GM19455 (cell line): ENCODE results near the gene PRDM16.

ENCODE experiments used
- ATAC-seq: cut with Tn5 transposase; IDR thresholded peaks from one replicate; pipeline ENCODE4 v1.9.1; 2021; ENCODE audit not compliant: unreplicated experiment

The PRDM16 gene

DNA sequence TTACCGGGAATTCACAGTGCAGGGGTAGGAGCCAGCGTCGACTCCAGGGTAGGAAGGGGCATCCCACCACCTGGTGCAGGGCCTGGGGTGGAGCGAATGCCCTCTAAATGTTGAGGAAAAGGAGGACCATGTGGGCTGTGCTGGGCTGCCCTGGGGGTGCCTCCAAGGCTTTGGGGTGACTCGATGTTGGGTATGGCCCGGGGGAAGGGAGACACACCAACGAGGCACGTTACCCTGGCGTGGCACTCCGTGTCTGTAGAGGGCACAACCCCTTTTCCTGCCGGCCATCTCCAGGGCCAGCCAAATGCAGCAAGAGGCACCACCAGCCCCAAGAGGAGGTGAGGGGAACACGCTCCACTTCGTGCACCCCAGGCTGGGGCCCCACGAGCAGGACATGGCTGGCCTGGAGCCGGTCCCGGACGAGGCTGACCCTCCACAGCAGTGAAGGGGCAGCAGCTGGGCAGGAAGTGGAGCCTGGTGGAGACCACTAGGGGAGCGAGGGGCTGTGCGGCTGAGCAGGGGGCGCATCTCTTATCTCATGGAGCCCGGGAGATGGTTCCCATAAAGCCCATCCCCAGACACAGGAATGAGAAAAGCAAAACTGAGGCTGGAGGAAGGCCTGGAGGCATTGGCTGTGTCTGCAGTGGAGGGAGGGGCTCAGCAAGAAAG is 36.5 kb upstream of the PRDM16 start:
- no peak for ATAC-seq

DNA sequence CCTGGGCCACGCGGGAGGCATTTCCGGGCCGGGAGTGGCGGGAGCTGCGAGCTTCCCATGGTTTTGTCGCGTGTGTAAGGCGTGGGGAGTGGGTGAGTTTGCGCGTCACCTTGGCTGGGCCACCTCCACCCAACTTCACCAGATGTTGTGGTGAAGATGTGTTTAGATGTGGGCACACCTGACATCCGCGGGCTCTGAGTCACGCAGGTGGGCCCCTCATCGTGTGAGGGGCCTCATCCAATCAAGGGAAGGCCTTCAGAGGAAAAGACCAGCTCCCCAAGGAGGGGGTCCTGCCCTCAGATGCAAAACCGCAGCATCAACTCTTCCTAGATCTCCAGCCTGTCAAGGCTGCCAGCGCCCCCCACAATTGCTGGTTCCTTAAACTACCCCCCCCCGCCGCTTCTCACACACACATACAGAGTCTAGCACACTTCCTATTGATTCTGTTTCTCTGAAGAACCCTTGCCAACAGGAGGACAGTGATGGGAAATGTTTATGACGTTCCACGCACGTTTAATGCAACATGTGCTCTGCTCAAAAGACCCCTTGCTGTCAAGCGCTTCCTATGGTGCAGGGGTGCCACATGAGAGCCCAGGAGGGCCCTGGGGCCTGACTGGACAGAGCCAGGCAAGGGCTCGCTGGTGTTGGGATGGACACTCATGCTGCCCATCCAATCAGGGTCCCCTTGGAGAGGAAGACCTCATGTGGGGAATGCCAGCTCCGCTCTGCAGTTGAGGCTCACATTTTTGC is 35.8 kb upstream of the PRDM16 start:
- no peak for ATAC-seq

DNA sequence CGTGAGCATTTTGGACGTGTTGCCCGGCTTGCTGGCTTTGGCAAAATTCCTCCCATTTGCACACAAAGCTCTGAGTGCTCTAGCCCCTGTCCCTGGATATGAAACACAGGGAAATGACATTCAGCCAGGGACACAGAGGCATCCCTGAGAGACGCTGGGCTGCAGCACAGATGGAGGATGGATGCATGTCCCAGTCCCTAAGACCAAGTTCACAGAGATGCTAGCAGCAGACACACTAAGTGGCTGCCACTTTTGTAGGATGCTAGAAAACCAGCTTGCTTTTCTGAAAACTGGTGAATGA is 35.3 kb upstream of the PRDM16 start:
- no peak for ATAC-seq

DNA sequence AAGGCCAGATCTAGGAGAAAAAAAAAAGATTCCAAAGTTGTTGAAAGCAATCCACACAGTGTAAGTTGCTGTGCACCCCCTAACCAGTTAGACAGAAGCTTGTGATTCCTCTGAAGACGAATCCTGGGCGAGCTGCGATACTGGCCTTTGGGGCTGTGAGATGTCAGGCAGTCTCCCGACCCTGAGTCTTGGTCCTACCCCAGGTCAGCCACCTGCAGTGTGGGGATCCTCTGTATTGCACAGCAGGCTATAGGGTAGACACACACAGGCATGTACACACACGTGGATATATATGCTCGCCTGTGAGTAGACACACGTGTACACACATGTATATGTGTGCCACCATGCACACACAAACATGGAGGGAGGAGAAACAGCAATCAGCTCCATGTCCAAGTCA is 34.8 kb upstream of the PRDM16 start:
- ATAC-seq = no peak

DNA sequence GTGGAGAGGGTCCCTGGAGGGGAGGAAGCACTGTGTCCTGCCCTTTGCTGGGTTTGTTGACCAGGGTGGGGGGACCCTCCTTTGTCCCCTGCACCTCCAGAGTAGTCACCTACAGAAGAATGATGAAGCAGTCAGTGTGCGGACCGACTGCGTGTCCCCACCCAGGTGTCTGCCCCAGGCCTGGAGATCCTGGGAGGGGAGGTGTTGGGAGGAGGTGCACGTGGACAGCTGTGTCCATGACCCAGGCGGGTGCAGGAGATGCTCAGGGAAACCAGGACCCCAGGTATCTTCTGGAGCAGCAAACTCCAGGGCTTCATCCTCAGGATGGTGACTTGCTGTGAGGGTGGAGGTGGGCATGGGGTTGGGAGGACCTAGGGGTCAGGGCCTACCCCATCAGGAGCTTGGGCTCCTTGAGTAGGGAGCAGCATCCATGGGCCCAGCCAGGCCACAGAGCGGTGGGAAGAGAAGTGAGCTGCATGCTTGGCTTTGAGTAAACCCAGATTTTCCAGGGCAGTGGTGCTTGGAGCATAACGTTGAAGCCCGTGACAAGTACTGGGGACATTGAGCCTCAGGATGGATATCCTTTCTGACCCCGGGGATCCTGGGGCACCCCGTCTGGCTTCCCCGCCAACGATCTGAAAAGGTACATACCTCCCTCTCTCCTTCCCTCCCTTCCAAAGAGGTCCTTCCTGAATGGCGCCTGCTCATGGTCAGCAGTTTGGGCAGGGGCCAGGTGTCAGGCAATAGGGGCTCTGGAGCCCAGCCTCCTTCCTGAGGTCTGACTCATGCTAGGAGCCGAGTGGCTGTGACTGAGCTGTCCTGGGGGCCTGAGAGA is 34.1 kb upstream of the PRDM16 start:
- ATAC-seq = no peak

DNA sequence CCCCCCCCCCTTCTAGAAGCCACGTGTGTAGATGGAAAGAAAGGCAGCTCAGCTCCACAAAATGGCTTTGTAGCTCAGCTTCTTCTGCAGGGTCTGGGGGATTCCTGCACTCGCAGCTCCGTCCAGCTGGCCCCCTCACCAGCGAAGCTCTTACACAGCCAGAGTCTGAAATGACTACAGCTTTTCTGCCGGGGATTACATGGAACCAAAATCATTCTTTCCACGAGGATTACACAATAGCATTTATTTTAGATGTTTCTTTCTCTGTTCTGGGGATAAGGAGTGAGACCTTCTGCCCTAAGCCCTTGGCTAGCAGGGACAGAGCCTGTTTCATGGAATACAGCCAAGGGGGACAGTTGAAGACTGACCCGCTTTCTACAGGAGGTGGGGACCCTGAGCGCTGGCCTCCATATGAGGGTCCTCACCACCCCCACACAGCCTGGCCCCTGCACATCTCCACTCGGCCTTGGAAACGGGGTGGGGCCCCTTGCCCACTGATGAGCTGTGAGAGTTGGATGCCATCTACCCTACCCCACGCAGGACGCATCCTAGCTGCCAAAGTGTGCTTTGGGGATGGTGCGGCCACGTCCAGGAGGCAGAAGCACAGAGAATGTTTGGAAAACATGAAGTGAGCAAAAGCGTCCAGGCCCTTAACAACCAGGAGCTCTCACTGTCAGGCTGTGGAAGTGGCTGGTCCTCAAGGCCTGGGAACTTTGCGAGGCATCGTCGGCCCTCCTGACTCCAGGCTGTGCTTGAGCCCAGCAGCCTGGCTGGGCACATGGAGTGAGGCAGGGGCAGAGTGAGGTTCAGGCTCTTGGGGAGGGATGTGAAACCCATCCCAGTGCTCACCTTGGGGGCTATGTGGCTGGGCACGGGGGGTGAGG is 33.2 kb upstream of the PRDM16 start:
- no peak for ATAC-seq

DNA sequence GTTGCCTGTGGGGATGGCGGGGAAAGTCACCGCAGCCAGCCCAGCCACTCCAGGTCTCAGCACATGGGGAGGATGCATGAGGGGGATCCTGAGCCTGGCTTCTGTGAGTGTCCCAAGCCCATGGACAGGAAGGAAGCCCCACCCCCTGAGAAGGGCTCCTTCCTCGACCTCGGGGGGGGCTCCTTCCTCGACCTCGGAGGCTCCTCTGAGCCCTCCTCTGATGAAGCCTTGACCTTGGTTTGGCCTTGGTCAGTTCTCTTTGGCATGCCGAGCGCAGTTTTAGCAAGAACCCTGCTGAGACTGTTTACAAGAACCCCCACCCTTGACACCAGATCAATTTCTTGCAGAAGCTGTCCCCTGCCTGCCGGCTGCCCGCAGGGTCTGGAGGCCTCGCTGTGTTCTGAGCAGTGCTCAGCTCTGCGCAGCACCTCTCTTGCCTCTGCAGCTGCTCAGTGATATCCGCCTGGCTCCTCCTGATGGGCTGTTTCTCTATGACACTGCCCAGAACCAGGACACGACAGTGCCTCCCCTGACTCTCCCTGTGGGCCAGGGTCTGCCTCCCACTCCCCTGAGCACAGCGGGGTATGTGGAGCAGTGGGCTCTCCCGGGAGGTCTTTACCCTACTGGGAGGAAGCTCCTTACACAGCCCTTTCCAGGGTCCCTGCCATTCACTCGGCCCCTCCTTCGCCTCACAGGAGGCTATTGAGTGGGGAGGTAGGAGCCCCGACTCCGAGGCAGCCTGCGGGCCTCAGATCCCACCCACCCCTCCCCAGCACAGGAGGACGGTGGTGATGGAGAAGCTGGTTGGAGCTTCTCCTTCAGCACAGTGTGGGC is 32.3 kb upstream of the PRDM16 start:
- ATAC-seq = no peak

DNA sequence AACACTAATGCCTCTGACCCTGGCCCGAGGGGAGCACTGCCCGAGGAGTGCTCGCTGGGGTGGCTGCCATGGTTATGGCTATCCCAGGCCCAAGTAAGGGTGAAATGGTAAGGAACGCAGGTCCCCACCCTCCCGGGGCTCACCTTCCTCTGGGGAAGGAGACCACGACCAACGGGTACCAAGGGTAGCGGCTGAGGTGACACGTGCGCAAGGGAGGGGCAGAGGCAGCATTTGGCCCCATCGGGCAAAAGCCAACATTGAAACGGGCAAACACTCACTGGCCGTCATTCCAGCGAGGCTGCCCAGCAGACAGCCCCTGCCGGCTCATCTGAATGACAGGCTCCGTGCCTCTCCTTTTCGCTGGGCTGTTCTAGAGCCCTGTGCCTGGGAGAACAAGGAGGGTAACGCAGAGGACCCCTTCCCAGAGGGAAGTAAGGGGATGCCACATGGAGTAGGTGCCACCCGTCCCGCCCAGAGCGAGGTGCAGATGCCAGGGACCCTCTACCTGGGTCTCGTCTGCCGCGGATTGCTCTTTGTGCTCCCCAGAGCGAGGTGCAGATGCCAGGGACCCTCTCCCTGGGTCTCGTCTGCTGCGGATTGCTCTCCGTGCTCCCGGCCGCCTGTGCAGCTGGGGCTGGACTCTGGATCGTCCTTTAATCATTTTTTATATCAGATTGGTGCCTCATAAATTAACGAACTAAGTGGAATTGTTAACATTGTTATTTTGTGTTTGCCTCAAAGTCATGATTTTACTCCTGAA is 31.5 kb upstream of the PRDM16 start:
- ATAC-seq = no peak

DNA sequence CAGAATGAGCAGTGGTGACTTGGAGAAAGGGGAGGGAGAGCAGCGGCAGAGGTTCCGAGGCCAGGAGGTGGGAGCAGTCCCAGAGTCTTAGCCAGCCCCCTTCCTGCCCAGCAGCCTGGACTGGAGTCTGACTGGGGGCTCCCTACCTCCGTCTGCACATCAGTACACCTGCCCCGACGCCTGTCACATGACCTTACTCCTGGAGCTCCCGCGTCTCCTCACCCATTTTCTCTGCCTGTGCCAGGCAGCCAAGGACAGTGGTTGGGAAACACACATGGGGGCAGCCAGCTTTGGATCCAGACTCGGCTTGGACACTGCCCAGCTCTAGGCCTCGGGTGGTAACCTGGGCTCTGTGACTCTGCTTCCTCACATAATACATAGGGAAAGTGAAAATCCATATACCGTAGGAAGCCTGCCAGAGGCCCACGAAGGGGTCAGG is 30.9 kb upstream of the PRDM16 start:
- ATAC-seq = no peak

DNA sequence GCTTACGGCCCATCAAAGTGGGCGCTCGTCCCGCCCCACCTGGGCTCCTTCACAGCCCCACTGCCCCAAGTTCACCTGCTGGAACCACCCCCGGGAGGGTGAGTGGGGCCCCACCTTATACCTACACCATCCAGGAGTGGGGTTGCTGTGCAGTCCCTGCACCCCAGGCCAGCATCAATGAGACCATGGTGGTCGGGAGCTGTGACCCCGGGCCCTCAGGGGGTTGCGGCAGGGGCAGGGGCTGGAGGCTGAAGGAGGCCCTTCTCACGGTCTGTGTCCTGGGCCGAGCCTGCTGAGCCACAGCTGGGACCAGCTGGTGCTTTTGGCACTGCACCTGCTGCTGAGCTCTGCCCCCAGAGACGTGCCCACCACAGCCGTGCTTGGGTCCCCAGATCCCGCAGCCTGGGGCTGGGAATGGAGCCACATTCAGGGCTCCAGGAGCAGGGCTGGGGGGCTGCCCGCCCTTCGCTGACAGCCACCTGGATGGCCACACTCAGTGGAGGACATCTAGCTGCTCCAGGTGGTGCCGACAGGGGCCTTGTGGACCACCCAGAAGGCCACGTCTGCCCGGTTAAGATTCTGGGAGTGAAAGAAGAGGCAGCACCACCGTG is 30.3 kb upstream of the PRDM16 start:
- ATAC-seq = no peak

DNA sequence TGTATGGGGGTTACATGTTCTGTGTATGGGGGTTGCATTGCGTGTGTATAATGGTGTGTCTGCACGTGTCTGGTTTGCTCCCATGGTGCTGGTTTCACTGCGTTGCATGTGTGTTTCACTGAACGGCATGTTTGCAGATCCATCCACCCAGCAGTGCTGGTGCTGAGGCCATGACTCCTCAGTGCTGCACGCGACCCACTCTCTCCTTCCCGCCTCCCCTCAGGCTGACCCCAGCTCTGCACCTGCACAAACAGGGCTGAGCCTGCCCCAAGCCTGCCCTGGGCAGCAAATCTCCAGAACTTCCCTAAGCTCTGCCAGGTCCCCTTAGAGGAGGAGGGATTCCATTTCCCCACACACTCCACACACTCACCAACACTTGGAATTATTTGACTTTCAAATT is 29.0 kb upstream of the PRDM16 start:
- ATAC-seq = no peak

DNA sequence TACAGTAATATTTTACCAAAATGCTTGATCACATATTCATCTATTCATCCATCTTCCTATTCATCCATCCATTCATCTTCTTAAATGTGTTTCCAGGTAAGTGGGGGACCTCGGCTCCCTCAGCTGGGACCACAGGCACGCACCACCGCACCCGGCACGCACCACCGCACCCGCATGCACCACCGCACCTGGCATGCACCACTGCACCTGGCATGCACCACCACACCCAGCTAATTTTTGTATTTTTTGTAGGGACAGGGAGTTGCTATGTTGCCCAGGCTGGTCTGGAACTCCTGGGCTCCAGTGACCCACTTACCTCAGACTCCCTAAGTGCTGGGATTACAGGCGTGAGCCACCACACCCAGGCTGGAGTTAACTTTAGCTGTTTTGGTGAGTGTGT is 26.5 kb upstream of the PRDM16 start:
- no peak for ATAC-seq

DNA sequence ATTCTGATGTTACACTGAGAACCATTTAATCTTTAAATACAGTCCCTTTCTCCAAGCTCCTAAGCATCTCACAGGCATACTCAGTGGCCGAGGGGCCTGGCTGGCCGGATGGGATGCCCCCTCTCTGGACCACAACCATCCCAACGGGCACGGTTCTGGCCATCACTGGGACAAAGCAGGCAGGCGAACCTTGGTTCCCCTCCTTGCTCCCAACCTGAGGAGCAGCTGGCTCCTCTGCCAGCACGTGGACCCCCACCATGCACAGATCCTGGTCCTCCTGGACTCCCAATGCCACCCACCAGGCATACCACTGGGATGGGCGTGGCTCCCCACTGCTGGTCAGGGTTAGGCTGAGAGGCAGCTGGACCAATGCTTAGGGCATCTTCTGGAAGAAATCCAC is 19.8 kb upstream of the PRDM16 start:
- ATAC-seq = no peak

DNA sequence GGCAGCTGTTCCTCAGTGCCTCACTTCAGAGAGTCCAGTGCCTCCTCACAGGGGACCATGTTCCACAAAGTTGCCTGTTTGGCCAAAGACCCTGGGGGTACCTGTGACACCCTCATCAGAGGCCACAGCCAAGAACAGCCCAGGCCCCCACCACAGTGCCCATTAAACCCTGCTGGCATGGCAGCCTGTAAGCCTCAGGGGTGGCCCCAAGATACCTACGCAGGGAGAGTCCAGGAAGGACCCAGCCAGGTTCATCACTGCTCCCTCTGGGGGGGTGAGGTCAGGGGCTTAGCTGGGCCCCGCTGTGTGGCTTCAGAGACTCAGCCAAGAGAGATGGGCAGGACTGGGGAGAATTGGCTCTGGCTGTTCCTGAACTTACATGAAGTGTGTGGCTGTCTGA is 19.1 kb upstream of the PRDM16 start:
- no peak for ATAC-seq

DNA sequence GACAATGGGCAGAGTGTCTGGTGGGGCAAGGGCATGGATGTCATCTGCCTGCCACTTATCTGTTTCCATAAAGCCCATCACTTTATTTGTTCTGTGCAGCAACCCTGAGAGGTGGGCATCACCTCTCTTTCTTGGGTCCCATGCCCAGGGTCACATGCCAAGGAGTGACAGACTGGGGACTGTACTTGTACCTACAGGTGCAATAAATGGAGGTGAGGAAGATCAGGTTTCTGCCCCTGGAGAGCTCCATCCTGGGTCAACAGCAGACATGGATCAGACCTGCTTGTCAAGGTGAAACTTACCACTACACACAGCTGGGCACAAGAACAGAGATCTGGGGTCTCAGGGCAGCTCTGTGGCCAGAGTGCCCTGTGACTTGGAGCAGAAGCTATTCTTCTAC is 18.4 kb upstream of the PRDM16 start:
- no peak for ATAC-seq

DNA sequence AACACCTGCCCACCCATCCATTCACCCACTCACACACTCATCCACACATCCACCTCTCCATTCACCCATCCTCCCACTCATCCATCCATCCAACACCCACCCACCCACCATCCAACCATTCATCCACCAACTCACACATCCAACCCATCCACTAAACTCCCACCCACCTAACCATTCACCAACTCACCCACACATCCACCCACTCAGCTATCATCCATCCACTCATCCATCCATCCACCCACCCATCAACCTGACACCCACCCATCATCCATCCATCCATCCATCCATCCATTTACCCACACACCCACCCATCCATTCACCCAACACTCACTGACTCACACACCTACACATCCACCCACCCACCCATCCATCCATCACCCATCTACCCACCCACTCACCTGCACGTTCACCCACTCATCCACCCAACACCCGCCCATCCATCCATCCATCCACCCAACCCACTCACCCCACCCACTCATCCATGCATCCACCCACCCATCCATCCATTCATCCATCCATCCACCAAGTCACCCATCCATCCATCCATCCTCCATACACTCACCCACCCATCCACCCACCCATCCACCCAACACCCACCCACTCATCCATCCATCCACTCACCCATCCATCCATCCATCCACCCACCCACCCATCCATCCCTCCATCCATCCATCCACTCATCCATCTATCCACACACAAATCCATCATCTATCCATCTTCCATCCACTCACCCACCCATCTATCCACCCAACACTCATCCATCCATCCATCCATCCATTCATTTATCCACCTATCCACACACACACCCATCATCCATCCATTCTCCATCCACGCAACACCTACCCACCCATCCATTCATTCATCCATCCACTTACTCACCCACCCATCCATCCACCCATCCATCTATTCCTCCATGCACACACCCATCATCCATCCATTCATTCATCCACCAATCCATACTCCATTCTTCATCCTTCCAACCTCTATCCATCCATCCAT is 17.4 kb upstream of the PRDM16 start:
- no peak for ATAC-seq

DNA sequence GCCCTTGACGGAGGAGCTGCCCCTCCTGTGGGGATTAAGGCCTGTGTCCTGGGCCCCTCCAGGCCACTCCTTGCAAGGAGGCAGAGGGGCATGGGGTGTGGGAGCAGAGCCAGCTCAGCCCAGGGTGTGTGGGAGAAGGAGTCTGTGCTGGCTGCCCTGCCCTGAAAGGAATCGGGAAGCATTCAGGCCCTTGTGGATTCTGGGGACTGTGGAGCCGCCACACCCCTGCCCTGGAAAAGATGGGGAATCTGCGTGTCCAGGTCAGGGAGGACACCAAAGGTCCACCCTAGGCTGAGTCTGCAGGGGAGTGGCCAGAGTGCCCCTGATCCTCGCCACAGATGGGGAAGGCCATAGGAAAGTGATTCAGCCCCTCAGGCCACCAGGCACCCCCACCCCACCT is 16.5 kb upstream of the PRDM16 start:
- no peak for ATAC-seq
